RWPE1 (cell line): ENCODE data around the gene WTIP.

Experiments used
- CTCF ChIA-PET: fragments of 350-600 bp; sonication (Branson Sonifier 250); formaldehyde crosslinking; extraction: SDS; loops from one replicate; lab custom pipeline; 2021; lab: Yijun Ruan, JAX
- POLR2A ChIA-PET: fragments of 400-600 bp; formaldehyde crosslinking; extraction: SDS; loops from one replicate; lab custom pipeline; 2020; ENCODE audit warnings: antibody characterized with exemption; ENCODE audit not compliant: low non-redundant PET; lab: Yijun Ruan, JAX
- DNase-seq: peaks from one replicate; pipeline ENCODE4 v3.0.0; 2012; ENCODE audit warnings: low spot score
- H3K27ac ChIP-seq: fragments of 450-650 bp; 2 replicates; pipeline ENCODE4 v1.5.1; 2017
- CTCF ChIP-seq: fragments of 450-650 bp; conservative IDR thresholded peaks from 2 replicates; pipeline ENCODE4 v1.5.1; 2017; ENCODE audit warnings: low read depth, mild to moderate bottlenecking

WTIP gene

GRCh38 chr19:34525001-34525400, 43.4 kb downstream of the WTIP start:
- no peak for DNase-seq
- ChIA-PET CTCF (no interaction called here), POLR2A (no interaction called here)
- H3K27ac ChIP-seq: no peak overlapping the region
- no peak for TF ChIP-seq CTCF

GRCh38 chr19:34534206-34534605, 52.6 kb downstream of the WTIP start:
- no peak for DNase-seq
- ChIA-PET POLR2A (no interaction called here), CTCF (no interaction called here)
- H3K27ac ChIP-seq: no peak overlapping the region
- no peak for TF ChIP-seq CTCF

DNA sequence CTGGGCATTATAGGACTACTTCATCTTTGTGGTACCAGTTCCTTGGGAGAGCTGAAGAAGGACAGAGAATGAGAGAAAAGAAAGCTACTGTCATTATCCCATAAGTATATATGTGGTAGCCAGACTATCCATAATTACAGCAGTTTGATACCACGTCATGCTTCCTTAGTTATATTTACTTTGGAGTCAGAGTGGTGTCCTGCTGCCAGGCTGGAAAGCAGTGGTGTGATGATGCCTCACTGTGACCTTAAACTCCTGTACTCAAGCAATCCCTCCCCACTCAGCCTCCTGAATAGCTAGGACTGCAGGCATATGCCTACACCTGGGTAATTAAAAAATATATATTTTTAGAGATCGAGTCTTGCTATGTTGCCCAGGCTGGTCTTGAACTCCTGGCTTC, 57.8 kb downstream of the WTIP start:
- POLR2A ChIA-PET: no interaction called here
- CTCF ChIA-PET: interaction anchor here (0.5 kb wide), 1 partner anchor 63 kb away, joined by 4 read pairs; no protein-coding TSS in a partner anchor
- no peak overlapping the region for H3K27ac ChIP-seq
- DNase-seq: no peak
- TF ChIP-seq CTCF: no peak

- no peak overlapping the region for H3K27ac ChIP-seq
- DNase-seq: no peak
- ChIA-PET POLR2A (no interaction called here), CTCF (no interaction called here)
- TF ChIP-seq CTCF: no peak
Observed at GRCh38 chr19:34540811-34541557, 59.4 kb downstream of the WTIP start.

DNA sequence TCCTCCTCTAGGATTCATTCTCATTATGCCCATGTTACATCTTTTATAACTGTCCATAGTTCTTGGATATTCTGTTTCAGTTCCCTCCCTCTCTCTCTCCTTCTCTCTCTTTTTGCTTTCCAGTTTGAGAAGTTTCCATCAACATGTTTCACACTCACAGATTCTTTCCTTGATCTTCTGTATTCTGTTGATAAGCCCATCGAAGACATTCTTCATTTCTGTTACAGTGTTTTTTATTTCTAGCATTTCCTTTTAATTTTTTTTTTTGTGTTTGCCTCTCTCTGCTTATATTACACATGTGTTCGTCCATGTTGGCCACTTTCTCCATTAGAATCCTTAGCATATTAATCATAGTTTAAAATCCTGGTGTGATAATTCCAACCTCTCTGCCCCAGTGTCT, 68.3 kb downstream of the WTIP start:
- no peak for DNase-seq
- POLR2A ChIA-PET: no interaction called here
- H3K27ac ChIP-seq: no peak overlapping the region
- TF ChIP-seq CTCF: no peak
- CTCF ChIA-PET: no interaction called here

- no peak for DNase-seq
- H3K27ac ChIP-seq: no peak overlapping the region
- TF ChIP-seq CTCF: no peak
- ChIA-PET POLR2A (no interaction called here), CTCF (interaction anchor here (0.7 kb wide), 1 partner anchor 83 kb away, joined by 6 read pairs; no protein-coding TSS in a partner anchor)
Observed at GRCh38 chr19:34555447-34555846, 73.9 kb downstream of the WTIP start.
